Neural cell (in vitro differentiated cells): Measurements from ENCODE around the gene PYGM.

Experiments
- EZH2 ChIP-seq: fragments of 200-600, 300-800 bp; shearing (Covaris generic), sonication (generic); IDR thresholded peaks from 2 replicates; pipeline ENCODE4 v1.6.1; 2014; ENCODE audit warnings: antibody characterized with exemption, low read length, borderline replicate concordance, mild to moderate bottlenecking; ENCODE audit not compliant: insufficient read depth, poor library complexity, severe bottlenecking
- RAD21 ChIP-seq: fragments of 450-650 bp; conservative IDR thresholded peaks from 2 replicates; pipeline ENCODE4 v1.6.1; 2014; ENCODE audit warnings: antibody characterized with exemption, mild to moderate bottlenecking, moderate library complexity
- SMC3 ChIP-seq: fragments of 450-650 bp; conservative IDR thresholded peaks from 2 replicates; pipeline ENCODE4 v1.6.1; 2014; ENCODE audit warnings: antibody characterized with exemption, mild to moderate bottlenecking, moderate library complexity; ENCODE audit not compliant: poor library complexity
- TF ChIP-seq, protein P1 (sequence below): fragments of 450-650 bp; IDR thresholded peaks from 2 replicates; pipeline ENCODE4 v1.5.1; 2014; ENCODE audit warnings: antibody characterized with exemption, mild to moderate bottlenecking, moderate library complexity; ENCODE audit not compliant: poor library complexity, severe bottlenecking

DNA sequence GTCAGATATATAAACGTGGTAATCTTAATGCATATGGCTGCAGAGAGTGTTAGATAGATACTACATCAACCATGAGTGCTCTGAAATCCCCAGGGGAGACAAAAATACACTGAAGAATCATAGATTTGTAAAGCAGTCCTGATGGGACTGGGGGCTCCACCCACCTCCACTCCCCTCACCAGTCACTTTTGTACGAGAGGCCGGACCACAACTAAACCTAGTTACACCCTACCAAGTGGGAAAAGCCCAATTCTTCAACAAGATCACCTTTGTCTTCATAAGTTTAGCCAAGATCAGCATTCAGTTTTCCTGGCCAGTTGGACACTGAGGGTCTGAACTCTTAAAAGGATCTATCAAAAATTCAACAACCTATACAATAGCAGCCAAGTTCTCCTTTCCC is 17.1 kb upstream of the PYGM start:
- TF ChIP-seq EZH2 = no peak
- no peak for TF ChIP-seq RAD21
- TF ChIP-seq SMC3 = no peak
- TF ChIP-seq, protein P1, sequence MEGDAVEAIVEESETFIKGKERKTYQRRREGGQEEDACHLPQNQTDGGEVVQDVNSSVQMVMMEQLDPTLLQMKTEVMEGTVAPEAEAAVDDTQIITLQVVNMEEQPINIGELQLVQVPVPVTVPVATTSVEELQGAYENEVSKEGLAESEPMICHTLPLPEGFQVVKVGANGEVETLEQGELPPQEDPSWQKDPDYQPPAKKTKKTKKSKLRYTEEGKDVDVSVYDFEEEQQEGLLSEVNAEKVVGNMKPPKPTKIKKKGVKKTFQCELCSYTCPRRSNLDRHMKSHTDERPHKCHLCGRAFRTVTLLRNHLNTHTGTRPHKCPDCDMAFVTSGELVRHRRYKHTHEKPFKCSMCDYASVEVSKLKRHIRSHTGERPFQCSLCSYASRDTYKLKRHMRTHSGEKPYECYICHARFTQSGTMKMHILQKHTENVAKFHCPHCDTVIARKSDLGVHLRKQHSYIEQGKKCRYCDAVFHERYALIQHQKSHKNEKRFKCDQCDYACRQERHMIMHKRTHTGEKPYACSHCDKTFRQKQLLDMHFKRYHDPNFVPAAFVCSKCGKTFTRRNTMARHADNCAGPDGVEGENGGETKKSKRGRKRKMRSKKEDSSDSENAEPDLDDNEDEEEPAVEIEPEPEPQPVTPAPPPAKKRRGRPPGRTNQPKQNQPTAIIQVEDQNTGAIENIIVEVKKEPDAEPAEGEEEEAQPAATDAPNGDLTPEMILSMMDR = no peak
